OCI-LY1 (cell line): Measurements from ENCODE around the gene IMPDH2.

ENCODE experiments used
- EZH2 ChIP-seq: fragments of 200-600 bp; sonication (generic), shearing (Covaris generic); IDR thresholded peaks from 2 replicates; pipeline ENCODE4 v1.8.0; 2017; ENCODE audit warnings: borderline replicate concordance, mixed run types, mild to moderate bottlenecking, antibody characterized with exemption, low read length, moderate library complexity, mixed read lengths
- TF ChIP-seq, protein P1 (sequence below): fragments of 200-600 bp; sonication (generic), shearing (Covaris generic); IDR thresholded peaks from 2 replicates; pipeline ENCODE4 v1.5.1; 2017; ENCODE audit warnings: mild to moderate bottlenecking, antibody characterized with exemption, low read length, moderate library complexity, mixed read lengths

DNA sequence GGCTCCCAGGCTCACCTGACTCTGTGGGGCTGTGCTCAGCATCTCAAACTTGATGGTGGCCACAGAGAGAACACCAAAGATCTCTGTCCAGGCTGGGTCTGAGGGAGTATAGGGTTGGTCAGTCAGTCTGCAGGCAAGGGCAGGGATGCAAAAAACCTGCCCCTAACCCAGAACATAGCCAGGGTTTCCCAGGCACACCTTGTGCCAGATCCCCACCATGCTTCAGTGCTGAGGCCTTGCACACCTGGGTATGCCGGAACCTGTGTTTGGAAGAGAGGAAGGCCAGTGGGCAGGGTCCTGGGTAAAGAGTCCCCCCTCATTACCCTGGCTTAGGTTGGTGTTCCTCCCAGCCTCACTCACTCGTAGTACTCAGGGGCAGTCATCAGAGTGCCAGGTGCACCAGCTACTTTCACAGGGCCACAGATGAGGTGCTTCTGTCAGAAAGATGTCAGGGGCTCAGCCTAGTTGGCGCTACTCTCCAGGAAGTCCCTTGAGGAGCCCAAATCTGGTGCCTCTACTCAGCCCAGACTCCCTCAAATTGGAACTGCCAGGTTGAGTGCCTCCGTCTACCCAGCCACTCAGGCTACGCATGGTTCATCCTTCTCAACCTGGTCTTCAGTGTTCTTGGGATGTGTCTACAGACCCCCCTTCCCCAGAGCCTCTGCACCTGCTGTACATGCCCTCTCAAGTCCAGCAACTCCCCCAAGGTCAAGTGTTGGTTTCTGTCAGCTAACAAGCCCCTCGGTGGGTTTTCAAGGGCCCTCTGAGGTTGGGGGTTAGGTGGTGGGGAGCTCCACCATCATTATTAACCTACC lies 12.6 kb downstream of the IMPDH2 start:
- TF ChIP-seq, protein P1, sequence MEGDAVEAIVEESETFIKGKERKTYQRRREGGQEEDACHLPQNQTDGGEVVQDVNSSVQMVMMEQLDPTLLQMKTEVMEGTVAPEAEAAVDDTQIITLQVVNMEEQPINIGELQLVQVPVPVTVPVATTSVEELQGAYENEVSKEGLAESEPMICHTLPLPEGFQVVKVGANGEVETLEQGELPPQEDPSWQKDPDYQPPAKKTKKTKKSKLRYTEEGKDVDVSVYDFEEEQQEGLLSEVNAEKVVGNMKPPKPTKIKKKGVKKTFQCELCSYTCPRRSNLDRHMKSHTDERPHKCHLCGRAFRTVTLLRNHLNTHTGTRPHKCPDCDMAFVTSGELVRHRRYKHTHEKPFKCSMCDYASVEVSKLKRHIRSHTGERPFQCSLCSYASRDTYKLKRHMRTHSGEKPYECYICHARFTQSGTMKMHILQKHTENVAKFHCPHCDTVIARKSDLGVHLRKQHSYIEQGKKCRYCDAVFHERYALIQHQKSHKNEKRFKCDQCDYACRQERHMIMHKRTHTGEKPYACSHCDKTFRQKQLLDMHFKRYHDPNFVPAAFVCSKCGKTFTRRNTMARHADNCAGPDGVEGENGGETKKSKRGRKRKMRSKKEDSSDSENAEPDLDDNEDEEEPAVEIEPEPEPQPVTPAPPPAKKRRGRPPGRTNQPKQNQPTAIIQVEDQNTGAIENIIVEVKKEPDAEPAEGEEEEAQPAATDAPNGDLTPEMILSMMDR: no peak
- TF ChIP-seq EZH2: no peak
